Activated effector memory CD4-positive, alpha-beta T cell treated with anti-CD3 and anti-CD28 coated beads, Interleukin-2, amount 50 U/mL, for 16 hours (primary cell): ENCODE data around the gene CATSPERZ.

ENCODE experiments used
- DNase-seq: peaks from one replicate; pipeline ENCODE4 v3.0.0-alpha.2; 2020

Gene CATSPERZ

DNA sequence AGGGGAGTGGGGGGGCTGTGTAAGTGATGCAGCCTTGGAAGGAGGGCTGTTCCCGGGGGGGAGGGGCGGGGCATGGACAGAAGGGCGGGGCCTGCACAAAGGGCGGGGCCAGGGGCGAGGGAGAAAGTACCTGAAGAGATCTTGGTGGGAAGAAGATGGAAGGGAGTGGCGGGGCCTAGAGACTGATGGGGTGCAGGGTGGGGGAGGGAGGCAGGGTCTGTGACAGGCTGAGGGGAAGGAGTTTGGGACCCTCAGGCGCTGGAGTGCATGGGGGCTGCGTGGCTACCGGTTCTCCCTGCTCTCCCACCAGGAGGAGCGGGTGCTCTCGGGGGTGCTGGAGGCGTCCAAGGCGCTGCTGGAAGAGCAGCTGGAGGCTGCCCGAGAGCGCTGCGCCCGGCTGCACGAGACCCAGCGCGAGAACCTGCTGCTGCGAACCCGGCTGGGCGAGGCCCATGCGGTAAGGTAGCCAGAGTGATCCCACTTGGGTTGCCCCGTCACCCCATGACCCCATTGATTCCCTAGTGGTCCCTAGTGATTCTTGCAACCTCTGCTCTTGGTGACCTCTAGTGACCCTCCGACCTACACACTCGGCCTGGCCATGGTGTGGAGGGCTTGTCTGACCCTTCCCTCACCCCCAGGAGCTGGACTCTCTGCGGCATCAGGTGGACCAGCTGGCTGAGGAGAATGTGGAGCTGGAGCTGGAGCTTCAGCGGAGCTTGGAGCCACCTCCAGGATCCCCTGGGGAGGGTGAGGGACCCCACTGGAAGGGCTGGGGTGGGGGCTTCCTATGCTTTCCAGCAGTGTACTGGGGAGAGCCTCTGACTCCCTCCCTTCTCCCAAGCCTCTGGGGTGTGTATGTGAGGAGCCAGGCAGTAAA, 42.9 kb downstream of the CATSPERZ start:
- no peak for DNase-seq

DNA sequence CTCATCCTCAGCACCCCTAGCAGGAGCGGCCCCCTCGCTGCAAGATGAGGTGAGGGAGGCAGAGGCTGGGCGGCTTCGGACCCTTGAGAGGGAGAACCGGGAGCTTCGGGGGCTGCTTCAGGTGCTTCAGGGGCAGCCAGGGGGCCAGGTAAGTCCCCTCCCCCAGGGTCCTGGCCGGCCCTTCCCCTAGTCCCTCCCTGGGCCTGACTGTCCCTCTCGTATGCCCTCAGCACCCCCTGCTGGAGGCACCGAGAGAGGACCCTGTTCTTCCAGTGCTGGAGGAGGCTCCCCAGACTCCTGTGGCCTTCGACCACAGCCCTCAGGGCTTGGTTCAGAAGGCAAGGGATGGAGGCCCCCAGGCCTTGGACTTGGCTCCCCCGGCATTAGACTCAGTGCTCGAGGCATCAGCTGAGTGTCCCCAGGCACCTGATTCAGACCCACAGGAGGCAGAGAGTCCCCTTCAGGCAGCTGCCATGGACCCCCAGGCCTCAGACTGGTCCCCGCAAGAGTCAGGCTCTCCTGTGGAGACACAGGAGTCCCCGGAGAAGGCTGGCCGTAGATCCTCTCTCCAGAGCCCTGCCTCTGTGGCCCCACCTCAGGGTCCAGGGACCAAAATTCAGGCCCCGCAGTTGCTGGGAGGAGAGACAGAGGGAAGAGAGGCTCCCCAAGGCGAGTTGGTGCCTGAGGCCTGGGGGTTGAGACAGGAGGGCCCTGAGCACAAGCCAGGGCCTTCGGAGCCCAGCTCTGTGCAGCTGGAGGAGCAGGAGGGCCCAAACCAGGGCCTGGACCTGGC, 43.8 kb downstream of the CATSPERZ start:
- no peak for DNase-seq

DNA sequence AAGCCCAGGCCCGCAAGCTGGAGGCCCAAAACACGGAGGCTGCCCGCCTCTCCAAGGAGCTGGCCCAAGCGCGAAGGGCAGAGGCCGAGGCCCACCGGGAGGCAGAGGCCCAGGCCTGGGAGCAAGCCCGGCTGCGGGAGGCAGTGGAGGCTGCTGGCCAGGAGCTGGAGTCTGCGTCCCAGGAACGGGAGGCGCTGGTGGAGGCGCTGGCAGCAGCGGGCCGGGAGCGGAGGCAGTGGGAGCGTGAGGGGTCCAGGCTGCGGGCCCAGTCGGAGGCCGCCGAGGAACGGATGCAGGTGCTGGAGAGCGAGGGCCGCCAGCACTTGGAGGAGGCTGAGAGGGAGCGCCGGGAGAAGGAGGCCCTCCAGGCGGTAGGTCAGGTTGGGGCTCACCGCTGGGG, 44.6 kb downstream of the CATSPERZ start:
- DNase-seq: no peak

DNA sequence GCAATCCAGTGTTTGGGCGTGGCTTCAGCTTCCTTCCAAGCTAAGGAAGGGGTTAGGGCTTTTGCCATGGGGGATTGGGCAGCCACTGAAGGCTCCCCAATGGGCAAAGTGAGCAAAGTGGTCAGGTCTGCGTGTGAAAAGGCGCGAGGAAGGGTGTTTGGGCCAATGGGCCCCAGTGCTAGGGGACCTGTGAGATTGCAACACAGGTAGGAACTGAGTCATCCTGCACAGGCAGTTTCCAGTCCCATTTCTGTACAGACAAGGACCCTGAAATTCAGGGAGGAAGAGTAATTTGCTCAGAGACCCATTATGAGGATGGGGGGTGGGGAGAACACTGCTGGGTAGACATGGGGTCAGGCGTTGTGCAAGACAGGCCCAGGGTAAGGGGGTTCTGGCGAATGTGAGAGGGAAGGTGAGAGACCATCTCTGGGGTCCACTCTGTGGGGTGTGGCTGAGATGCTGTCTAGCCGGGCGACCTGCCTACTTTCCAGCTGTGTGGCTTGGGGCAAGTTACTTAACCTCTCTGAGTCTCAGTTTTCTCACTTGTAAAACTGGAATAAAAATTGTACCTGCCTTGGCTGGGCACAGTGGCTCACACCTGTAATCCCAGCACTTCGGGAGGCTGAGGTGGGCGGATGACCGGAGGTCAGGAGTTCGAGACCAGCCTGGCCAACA, 47.2 kb downstream of the CATSPERZ start:
- no peak for DNase-seq

DNA sequence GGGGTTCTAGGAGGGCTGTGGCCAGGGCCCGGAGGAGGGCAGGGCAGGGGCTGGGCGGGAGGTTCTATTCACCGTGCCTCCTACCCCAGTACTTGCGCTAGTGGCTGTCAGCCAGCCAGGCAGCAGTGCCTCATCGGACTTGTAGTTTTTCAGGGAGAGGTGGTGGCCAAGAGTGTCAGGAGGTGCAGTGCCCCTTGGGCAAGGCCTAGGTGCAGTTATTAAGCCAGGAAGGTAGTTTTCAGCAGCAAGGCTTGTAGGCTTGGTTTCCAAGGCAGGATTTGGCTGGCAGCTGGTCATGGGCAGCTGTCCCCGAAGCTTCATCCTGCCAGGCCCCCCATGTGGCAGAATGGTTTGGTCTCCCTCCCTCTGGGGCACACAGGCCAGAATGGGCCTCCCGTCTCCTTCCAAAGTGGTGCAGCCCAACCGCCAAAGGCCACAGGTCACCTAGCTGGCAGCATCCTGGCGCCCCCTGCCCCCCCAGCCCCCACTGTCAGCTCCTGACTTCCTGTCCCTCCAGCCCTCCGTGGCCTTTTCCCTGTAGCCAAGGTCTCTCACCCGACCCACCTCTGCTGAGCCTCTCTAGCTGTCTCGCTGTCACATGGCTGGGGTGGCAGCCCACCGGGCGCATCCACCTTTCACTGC, 48.3 kb downstream of the CATSPERZ start:
- no peak for DNase-seq

DNA sequence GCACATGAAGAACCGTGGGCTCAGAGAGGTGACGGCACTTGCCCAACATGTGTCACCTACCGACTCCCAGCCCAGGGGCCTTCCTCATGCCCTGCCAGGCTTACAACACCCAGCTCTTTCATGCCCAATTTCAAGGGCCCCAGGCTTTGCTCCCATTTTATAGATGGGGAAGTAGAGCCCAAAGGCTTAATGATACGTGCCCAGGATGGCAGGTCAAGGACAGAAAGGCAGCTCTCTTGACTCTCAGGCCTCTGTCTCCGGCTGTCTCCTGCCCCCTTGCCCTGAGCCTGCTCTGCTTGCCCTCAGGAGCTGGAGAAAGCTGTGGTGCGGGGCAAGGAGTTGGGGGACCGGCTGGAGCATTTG, 48.8 kb downstream of the CATSPERZ start:
- no peak for DNase-seq

DNA sequence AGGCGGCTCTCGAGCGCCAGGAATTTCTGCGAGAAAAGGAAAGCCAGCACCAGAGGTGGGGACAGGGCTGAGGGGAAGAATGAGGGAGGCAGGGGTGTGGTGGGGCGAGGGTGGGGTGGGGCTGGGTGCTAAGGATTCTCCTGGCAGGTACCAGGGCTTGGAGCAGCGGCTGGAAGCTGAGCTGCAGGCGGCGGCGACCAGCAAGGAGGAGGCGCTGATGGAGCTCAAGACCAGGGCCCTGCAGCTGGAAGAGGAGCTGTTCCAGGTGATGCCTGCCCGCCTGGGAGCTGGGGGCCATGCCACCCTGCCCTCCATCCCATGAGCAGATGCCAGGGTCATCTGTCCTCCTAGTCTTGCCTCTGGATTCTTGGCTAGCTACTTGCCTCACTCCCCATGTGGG, 49.2 kb downstream of the CATSPERZ start:
- DNase-seq: no peak

DNA sequence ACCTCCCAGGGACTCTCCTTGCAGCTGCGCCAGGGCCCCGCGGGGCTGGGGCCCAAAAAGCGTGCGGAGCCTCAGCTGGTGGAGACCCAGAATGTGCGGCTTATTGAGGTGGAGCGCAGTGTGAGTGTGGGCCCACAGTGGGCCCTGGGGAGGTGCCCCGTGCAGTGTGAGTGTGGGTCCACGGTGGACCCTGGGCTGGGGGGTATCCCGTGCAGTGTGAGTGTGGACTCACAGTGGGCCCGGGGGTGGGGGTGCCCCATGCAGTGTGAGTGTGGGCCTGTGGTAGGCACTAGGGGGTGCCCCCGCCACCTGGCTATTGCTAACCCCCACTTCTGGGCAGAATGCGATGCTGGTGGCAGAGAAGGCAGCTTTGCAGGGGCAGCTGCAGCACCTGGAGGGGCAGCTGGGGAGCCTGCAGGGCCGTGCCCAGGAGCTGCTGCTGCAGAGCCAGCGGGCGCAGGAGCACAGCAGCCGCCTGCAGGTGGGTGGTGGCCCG, 51.0 kb downstream of the CATSPERZ start:
- no peak for DNase-seq

DNA sequence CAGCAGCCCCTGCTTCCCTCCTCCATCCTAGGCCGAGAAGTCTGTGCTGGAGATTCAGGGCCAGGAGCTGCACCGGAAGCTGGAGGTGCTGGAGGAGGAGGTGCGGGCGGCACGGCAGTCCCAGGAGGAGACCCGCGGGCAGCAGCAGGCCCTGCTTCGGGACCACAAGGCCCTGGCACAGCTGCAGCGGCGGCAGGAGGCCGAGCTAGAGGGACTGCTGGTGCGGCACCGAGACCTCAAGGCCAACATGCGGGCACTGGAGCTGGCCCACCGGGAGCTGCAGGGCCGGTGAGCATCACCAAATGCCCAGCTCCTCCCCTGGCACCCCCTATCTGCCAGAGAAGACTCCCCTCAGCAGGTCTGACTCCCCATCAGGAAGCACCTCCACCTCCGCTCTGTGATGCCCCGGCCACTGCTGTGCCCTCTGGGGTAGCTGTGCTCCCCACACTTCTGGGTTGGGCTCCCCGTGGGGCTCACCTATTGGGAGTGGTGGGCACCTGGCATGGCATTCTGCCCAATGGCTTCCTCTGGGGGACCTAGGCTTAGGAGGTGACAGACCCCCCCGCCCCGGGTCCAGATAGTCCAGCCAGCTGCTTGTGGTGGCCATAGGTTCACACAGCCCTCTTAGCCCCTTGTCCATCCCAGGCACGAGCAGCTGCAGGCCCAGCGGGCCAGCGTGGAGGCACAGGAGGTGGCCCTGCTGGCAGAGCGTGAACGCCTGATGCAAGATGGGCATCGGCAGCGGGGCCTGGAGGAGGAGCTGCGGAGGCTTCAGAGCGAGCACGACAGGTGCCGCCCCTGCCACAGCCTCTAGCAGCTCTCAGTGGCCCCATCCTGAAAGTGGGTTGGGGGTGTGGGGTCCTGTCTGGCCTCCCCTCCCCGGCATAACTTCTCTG, 52.2 kb downstream of the CATSPERZ start:
- no peak for DNase-seq

DNA sequence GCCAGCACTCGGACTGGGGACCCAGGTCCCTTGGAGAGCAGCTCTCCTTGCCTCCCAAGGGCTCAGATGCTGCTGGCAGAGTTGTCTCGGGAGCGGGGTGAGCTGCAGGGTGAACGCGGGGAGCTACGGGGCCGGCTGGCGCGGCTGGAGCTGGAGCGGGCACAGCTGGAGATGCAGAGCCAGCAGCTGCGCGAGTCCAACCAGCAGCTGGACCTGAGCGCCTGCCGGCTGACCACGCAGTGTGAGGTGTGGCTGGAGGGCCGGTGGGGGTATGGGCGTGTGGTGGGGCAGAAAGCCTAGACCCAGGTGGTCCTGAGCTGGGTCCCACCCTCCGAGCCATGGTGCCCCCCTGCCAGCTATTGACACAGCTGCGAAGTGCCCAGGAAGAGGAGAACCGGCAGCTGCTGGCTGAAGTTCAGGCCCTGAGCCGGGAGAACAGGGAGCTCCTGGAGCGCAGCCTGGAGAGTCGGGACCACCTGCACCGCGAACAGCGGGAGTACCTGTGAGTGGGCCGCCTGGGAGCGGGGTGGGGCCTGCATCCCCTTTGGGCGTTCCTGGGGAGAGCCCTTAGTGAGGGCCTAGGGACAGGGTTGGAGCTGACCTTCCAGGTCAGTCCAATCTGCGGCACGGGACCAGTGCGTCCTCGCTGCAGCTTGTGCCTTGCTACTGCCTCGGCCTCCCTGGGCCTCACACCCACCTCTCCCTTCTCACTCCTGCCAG, 53.0 kb downstream of the CATSPERZ start:
- DNase-seq: no peak

DNA sequence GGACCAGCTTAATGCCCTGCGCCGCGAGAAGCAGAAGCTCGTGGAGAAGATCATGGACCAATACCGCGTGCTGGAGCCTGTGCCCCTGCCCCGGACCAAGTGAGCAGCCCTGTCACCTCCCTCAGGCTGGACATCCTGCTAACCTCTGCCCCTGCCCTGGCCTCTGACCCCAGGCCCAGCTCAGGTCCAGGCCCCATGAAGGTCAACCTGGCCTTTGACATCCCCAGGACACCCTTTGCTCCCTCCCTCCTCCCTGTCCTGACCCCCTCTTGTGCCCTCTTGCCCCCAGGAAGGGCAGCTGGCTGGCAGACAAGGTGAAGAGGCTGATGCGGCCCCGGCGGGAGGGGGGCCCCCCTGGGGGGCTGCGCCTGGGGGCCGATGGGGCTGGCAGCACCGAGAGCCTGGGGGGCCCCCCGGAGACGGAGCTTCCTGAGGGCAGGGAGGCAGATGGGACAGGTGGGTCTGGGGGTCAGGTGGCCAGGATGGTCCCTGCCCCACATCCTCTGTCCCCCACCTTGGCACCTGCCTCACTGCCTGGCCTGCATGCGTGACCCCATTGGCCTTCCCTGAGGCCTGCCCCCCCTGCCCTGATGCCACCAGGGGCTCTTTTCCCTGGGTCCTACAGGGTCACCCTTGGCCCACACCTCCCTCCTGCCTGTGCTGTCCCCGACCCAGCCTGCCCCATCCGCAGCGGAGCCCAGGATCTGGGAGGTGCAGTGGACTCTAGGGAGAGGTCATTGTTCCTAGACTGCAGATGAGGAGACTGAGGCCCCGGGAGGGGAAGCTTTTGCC, 53.8 kb downstream of the CATSPERZ start:
- no peak for DNase-seq
